Astrocyte of the cerebellum (primary cell): ENCODE data around the gene PLCB2.

Source experiments
- DNase-seq: peaks from one replicate; pipeline ENCODE4 v3.0.0-alpha.2; 2011; ENCODE audit warnings: low read depth
- H3K4me3 ChIP-seq: 2 replicates; pipeline ENCODE4 v1.5.1; 2011; ENCODE audit warnings: mild to moderate bottlenecking, low read depth, low read length, moderate library complexity
- CTCF ChIP-seq: IDR thresholded peaks from 2 replicates; pipeline ENCODE4 v1.5.1; 2012; ENCODE audit warnings: low read length, low read depth, moderate library complexity, mild to moderate bottlenecking; ENCODE audit errors: missing control alignments
- in situ Hi-C: cut with HindIII; loops from 2 replicates; pipeline ENCODE4 v1.10.0; 2017; ENCODE audit warnings: low sequenced_read_pairs

Gene PLCB2

GRCh38 chr15:40306371-40306770 is 1.4 kb downstream of the PLCB2 start:
- no peak for DNase-seq
- no peak overlapping the region for H3K4me3 ChIP-seq
- no peak for TF ChIP-seq CTCF

DNA sequence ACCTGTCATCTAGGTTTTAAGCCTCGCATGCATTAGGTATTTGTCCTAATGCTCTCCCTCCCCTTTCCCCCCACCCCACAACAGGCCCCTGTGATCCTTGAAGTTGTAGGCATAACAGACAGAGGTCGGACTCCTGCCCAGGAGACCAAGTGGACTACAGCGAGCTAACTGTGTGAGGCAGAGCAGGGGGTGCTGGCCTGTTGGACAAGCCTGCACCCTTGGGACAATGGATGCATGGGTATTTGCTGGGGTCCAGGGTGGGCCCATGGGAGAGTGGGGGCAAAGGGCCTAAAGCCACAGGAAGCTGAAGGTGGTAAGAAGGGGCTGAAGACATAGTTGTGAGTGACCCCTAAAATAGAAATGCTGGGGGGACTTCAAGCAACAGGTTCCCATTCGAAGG is 2.5 kb downstream of the PLCB2 start:
- in situ Hi-C loops = no loop called here

More at GRCh38 chr15:40306371-40306770, 1.4 kb downstream of the PLCB2 start:
- in situ Hi-C loops = no loop called here

DNA sequence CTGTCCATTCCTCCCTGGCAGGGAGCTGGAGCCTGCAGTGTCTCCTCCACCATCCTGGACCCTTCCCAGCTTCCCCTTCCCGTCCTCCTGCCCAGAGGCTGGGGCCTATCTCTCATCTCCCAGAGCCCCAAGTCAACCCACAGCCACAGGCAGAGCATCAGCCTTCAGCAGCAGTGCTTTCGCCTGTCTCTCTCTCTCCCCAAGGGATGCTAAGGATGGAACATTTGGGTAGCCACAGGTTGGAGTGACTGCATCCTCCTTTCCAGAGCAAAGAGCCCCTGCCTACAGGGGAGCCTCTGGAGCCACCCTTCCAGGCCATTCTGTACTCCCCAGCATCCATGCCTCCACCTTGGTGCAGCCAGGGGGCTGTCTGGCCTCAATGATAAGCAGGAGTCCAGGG is 4.2 kb downstream of the PLCB2 start:
- H3K4me3 ChIP-seq = no peak overlapping the region
- in situ Hi-C loops = no loop called here
- TF ChIP-seq CTCF = no peak
- DNase-seq = no peak

More for the DNA sequence above, 2.5 kb downstream of the PLCB2 start:
- DNase-seq = no peak
- TF ChIP-seq CTCF = no peak
- H3K4me3 ChIP-seq = no peak overlapping the region

- in situ Hi-C loops = no loop called here
- TF ChIP-seq CTCF = no peak
- H3K4me3 ChIP-seq = no peak overlapping the region
- no peak for DNase-seq
Measured at GRCh38 chr15:40302981-40303380, 4.8 kb downstream of the PLCB2 start.

DNA sequence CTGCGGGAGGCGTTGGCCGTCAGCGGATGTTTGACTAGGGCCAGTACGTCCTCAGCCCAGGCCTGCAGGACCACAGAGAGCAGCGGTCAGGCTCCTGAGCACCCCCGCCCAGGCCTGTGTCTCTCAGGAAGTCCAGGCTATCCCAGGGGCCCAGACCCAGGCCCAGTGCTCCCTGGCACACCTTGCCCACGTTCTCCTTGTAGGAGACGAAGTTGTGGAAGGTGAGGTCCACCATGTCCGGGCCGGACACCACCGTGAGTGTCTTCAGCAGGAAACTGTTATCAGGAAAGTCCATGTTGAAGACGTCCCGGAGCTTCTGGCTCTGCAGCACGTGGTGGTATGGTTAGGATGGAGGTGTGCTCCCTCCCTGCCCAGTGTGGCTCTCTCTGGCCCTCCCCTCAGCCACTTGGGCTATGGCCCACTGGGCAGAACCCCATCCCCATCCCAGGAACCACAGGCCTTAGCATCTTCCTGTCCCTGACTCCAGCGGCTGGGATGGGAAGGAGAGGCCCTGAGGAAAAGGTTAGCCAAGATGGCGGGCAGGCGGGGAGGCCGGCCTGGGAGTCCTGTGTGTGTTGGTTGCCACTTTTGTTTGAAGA is 5.3 kb downstream of the PLCB2 start:
- no peak for TF ChIP-seq CTCF
- no peak overlapping the region for H3K4me3 ChIP-seq
- in situ Hi-C loops = no loop called here

GRCh38 chr15:40301467-40302179 is 6.1 kb downstream of the PLCB2 start:
- no peak overlapping the region for H3K4me3 ChIP-seq
- no peak for TF ChIP-seq CTCF
- in situ Hi-C loops = no loop called here
- no peak for DNase-seq

More for the DNA sequence above, 5.3 kb downstream of the PLCB2 start:
- no peak for DNase-seq
